Stomach (tissue), 9 donors: ENCODE measurements around the gene TMEM45A. TPM values are rescaled to one million over a fixed set of nuclear protein-coding genes. Genes with fewer than 3 reads are reported as not detected.
"Not testable (repeated sequence)": the region's sequence is repeated elsewhere in the genome, so short reads cannot be mapped to it uniquely, and the experiment has no call there.

Experiments used
- DNase-seq, 2 donors: peaks; one replicate each; pipeline versions ENCODE4 v3.0.0 to v3.0.0-alpha.2; 2013 to 2019
- H3K27ac ChIP-seq, 5 donors: fragments of 200-600 bp in 4 of 5; sonication (generic) in 4 of 5; one replicate each; pipeline ENCODE4 v1.5.1; 2013 to 2019; ENCODE audit warnings: mild to moderate bottlenecking in 1 of 5, moderate library complexity in 1 of 5
- H3K27me3 ChIP-seq, 3 donors: fragments of 200-600 bp; sonication (generic); one replicate each; pipeline ENCODE4 v1.5.1; 2017 to 2019; ENCODE audit warnings: mixed run types in 1 of 3
- H3K36me3 ChIP-seq, 4 donors: fragments of 200-600 bp; sonication (generic); 1 replicate in 3 of 4; 2 replicates in 1 of 4; pipeline ENCODE4 v1.5.1; 2016 to 2019
- H3K4me1 ChIP-seq, 4 donors: fragments of 200-600 bp; sonication (generic); one replicate each; pipeline ENCODE4 v1.5.1; 2016 to 2019
- H3K4me3 ChIP-seq, 4 donors: fragments of 200-600 bp; sonication (generic) in 3 of 4; one replicate each; pipeline ENCODE4 v1.5.1; 2016 to 2019; ENCODE audit warnings: mild to moderate bottlenecking in 1 of 4
- H3K9me3 ChIP-seq, 4 donors: fragments of 200-600 bp; sonication (generic); one replicate each; pipeline ENCODE4 v1.5.1; 2016 to 2019
- CTCF ChIP-seq, 7 experiments: fragments of 450-650 bp in 4 of 7; fragments of 200-600 bp in 3 of 7; sonication (generic) in 3 of 7; IDR thresholded peaks; one replicate each; pipeline ENCODE4 v1.5.1; 2016 to 2019; ENCODE audit warnings: antibody characterized with exemption in 7 of 7, control low read depth in 2 of 7, mild to moderate bottlenecking in 1 of 7
- EP300 ChIP-seq: sonication (generic); formaldehyde crosslinking; IDR thresholded peaks from one replicate; pipeline ENCODE4 v1.6.1; 2017; ENCODE audit warnings: antibody characterized with exemption
- POLR2A ChIP-seq, 4 donors: fragments of 450-650 bp; IDR thresholded peaks; one replicate each; pipeline ENCODE4 v1.6.1; 2016; ENCODE audit warnings: antibody characterized with exemption in 4 of 4, control low read depth in 2 of 4, mild to moderate bottlenecking in 1 of 4, moderate library complexity in 1 of 4
- POLR2AphosphoS5 ChIP-seq, 3 donors: sonication (generic); formaldehyde crosslinking; IDR thresholded peaks; one replicate each; pipeline ENCODE4 v1.6.1; 2016; ENCODE audit warnings: antibody characterized with exemption in 3 of 3
- WGBS, 5 donors: extraction: QIAGEN DNeasy Blood & Tissue Kit in 3 of 5; methylation state at CpG; one replicate each; pipeline versions ENCODE4 v1.1.5 to v1.1.7; 2013 to 2018; 5-methylcytosine and 5-hydroxymethylcytosine counted together
- intact Hi-C: fragments of 100-400 bp; cut with DNase I; formaldehyde crosslinking; loops from one replicate; pipeline ENCODE4 v1.15.1; 2023; ENCODE audit warnings: low total_unique reads
- polyA plus RNA-seq, 3 donors: library from polyadenylated mRNA; stranded (reverse); fragments of 200-250 nt; gene quantifications; one replicate each; pipeline ENCODE4 v1.2.3, GENCODE V29; 2013
- total RNA-seq, 5 donors: library from RNA; depleted of rRNA; stranded (reverse); fragments of >200 nt; gene quantifications; one replicate each; pipeline versions ENCODE4 v1.1.0 to v1.2.3, GENCODE V29; 2014 to 2016
- donor health status: healthy with polysubstance abuse.
- donor health status: Bipolar disorder and iron deficiency.
- donor health status: healthy.

TMEM45A gene
- total and polyA plus RNA-seq, 8 donors, result 0.72 to 20.2 (median 6.2) TPM; not detected in 1

GRCh38 chr3:100578646-100579045 lies 86.2 kb downstream of the TMEM45A start:
- H3K9me3 ChIP-seq, result no peaks in the 10 kb centered on the region
- no peaks in the 10 kb centered on the region for H3K27me3 ChIP-seq
- no peaks in the 10 kb centered on the region for H3K36me3 ChIP-seq
- DNase-seq, result no peak
- intact Hi-C loops, result no loop called here
- TF ChIP-seq CTCF (IDR thresholded peaks at IDR 0.05) (no peak), POLR2AphosphoS5 (IDR thresholded peaks at IDR 0.05) (no peak), EP300 (no peak), POLR2A (IDR thresholded peaks at IDR 0.05) (no peak)
- H3K27ac ChIP-seq, result no peak overlapping the region
- no peaks in the 10 kb centered on the region for H3K4me1 ChIP-seq
- H3K4me3 ChIP-seq, result no peak overlapping the region

GRCh38 chr3:100580147-100580546 lies 87.7 kb downstream of the TMEM45A start:
- intact Hi-C loops, result no loop called here
- H3K4me1 ChIP-seq, result no peaks in the 10 kb centered on the region
- no peak for DNase-seq
- no peaks in the 10 kb centered on the region for H3K9me3 ChIP-seq
- no peak overlapping the region for H3K27ac ChIP-seq
- TF ChIP-seq EP300, result no peak
- no peak for TF ChIP-seq CTCF (IDR thresholded peaks at IDR 0.05)
- no peak for TF ChIP-seq POLR2AphosphoS5 (IDR thresholded peaks at IDR 0.05)
- no peak for TF ChIP-seq POLR2A (IDR thresholded peaks at IDR 0.05)
- H3K27me3 ChIP-seq, result no peaks in the 10 kb centered on the region
- WGBS, 5 donors, result 17 to 45% (median 35%) methylated on average over 2 of the region's 2 CpGs
- no peak overlapping the region for H3K4me3 ChIP-seq
- no peaks in the 10 kb centered on the region for H3K36me3 ChIP-seq

- DNase-seq, result no peak
- intact Hi-C loops, result no loop called here
- Histone ChIP-seq H3K27ac (no peak overlapping the region), H3K36me3 (no peaks in the 10 kb centered on the region), H3K9me3 (no peaks in the 10 kb centered on the region), H3K4me3 (no peak overlapping the region), H3K4me1 (no peaks in the 10 kb centered on the region), H3K27me3 (no peaks in the 10 kb centered on the region)
- TF ChIP-seq POLR2AphosphoS5 (IDR thresholded peaks at IDR 0.05), result no peak
- no peak for TF ChIP-seq CTCF (IDR thresholded peaks at IDR 0.05)
- TF ChIP-seq EP300, result no peak
- no peak for TF ChIP-seq POLR2A (IDR thresholded peaks at IDR 0.05)
- WGBS, 5 donors, result 67 to 83% (median 78%) methylated on average over 1 of the region's 1 CpG
These were observed 89.2 kb downstream of the TMEM45A start for GRCh38 chr3:100581650-100582049.

GRCh38 chr3:100582157-100582556 lies 89.7 kb downstream of the TMEM45A start:
- H3K9me3 ChIP-seq, H3K4me1 ChIP-seq, H3K27ac ChIP-seq, DNase-seq, intact Hi-C loops, H3K27me3 ChIP-seq, H3K36me3 ChIP-seq, H3K4me3 ChIP-seq: not testable (repeated sequence)
- 90 to 96% (median 93%) methylated on average over 10 of the region's 10 CpGs for WGBS, 5 donors

- intact Hi-C loops, result no loop called here
- Histone ChIP-seq H3K27ac (no peak overlapping the region), H3K9me3 (no peaks in the 10 kb centered on the region), H3K36me3 (no peaks in the 10 kb centered on the region), H3K27me3 (no peaks in the 10 kb centered on the region), H3K4me3 (no peak overlapping the region), H3K4me1 (no peaks in the 10 kb centered on the region)
- DNase-seq, result no peak
- no peak for TF ChIP-seq EP300
- no peak for TF ChIP-seq CTCF (IDR thresholded peaks at IDR 0.05)
- TF ChIP-seq POLR2AphosphoS5 (IDR thresholded peaks at IDR 0.05), result no peak
- TF ChIP-seq POLR2A (IDR thresholded peaks at IDR 0.05), result no peak
- WGBS, 5 donors, result 83 to 95% (median 90%) methylated on average over 3 of the region's 3 CpGs
These were observed 91.8 kb downstream of the TMEM45A start for GRCh38 chr3:100584101-100584660.
